HG02884 (cell line): ENCODE results near the gene CBY2.

Experiments
- ATAC-seq: cut with Tn5 transposase; IDR thresholded peaks from one replicate; pipeline ENCODE4 v1.9.1; 2021; ENCODE audit warnings: mild to moderate bottlenecking, moderate library complexity; ENCODE audit not compliant: unreplicated experiment

CBY2 gene

DNA sequence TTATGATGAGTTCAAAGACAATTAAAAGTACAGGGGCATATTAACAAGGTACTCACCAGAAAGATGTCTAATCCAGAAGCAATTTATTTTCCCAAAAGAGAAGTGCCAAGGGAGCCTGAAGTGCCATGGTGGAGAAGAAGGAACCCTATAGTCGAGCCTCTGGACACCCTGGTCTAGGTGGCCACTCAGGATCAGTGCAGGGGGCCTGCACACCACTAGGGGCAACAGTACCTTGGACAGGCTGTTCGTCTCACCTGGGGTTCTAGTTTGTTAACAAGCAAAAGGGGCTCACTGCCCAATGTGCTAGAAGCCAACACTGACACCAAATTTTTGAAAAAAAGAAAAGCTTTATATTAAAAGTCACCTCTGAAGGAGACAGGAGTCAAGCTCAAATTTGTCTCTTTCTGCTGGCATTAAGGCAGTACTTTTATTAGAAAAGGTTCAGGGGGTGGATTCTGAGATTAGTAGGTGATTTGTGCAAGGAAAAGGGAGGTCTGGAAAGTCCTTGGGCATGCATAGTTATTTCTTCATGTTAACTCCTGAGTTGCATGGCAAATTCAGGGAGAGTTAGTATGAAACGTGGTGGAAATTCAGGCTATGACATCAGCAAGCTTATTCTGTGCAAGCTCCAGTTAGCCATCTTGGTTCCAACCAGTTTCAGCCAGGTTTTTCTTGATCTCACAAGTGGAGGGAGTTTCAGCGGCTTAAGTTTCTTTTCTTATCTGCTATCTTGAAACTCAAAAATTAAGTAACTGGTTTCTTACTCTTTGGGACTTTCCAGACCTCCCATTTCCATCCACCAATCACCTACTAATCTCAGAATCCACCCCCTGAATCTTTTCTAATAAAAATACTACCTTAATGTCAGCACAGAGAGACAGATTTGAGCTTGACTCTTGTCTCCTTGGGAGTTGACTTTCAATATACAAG is 884 bp upstream of the CBY2 start:
- peak; percentile 56 for ATAC-seq

DNA sequence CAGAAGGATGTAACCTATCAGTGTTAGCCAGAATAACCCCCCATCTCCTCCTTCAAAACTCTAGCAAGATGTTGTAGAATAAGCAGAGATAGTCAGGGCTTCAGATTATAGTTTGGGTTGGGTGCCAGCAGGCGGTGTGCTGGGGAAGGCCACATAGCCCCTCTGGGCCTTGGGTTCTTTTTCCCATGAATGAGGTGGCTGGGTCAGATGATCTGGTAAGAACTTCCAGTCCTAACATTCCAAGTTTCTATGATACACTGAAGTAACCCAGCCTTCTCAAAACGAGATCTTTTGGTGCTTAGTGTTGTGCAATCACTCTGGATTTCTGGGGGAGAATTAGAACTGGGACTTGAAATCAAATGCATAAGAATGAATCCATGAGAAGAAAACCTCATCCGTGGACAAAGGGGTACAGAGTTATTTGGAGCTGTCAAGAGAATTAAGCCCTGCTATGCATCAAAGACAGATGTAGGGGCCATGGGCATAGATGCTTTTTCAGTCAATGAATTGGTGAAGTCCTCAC is 810 bp downstream of the CBY2 start:
- ATAC-seq, result no peak

DNA sequence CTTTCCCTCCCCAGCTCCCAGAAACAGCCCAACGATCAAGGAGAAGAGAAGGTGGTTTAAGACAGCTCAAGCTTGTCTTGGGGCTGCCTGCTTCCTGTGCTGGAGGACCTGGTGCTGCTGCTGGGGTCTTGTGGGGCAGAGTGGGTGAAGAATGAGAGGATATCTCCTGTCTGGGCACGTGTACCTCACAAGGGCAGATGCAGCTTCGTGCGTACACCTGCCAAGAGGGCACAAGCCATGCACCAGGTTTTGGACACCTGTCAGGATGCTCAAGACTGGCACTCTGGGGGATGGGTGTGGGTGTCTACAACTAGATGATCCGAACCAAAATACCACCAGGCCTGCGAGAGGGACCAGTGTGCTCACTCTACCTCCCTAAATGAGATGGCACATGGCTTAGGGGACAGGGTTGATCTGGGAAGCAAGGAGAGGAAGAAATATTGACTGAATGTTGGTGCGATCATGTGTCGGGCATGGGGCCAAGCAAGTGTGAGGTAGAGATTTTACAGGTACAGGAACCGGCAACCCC is 2.2 kb downstream of the CBY2 start:
- no peak for ATAC-seq

DNA sequence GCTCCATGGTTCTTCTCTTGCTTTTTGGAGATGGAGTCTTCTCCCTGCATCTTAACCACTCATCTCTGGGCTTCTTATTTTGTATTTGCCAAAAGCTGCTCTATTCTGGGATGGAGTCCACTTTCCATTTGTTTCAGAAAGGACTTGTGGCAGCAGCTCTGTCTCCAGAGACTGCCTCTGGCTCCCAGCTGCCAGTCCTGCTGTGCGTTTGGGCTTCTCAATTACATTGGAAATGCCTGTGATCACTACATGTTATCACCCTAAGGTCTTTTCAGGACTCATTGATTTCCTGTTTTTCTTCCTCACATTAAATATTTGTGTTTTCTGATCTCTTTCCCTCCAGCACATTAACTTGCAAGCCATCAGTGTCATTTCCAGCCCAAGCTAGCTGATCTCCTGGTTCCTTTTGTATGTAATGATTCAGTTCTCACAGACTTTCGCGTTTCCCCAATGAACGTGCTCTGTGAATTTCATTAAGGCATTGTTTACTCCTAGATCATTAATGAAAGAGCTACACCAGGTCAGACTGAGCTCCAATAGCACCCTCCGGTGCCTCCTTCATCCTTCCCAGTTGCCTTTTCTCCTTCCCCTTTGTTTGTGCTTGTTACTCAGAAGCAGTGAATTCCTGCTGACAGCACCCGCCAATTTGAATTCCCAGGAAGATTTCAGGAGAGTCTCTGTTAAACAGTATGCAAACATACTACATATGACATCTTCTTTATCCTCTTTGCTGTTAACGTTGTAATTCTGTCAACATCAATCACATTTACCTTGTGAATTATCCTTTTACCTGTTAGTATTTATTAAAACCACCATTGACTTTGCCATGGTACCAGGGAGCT is 3.0 kb downstream of the CBY2 start:
- ATAC-seq, result no peak

GRCh38 chr13:45705918-45706317 is 3.8 kb downstream of the CBY2 start:
- ATAC-seq, result no peak

- ATAC-seq, result no peak
Observed at GRCh38 chr13:45707516-45708100, 5.5 kb downstream of the CBY2 start.

DNA sequence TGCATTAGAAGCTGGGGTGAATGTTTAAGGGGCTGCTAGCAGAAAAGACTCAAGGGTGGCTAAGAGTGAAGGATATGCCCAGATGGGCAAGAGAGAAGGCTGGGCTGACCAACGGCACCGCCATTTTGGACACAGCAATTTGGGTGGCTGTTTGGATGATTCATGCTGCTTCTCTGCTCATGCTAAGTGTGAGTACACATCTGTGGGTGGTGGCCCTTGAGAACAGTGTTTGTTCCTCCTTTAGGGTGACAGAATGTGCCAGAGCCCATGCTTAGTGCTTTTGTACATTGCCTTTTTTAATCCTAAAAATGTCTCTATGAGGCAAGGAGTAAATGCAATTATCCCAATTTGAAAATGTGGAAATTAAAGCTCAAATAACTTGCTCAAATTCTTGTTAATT is 9.8 kb downstream of the CBY2 start:
- no peak for ATAC-seq

- no peak for ATAC-seq
Observed at GRCh38 chr13:45713106-45713690, 11.1 kb downstream of the CBY2 start.

DNA sequence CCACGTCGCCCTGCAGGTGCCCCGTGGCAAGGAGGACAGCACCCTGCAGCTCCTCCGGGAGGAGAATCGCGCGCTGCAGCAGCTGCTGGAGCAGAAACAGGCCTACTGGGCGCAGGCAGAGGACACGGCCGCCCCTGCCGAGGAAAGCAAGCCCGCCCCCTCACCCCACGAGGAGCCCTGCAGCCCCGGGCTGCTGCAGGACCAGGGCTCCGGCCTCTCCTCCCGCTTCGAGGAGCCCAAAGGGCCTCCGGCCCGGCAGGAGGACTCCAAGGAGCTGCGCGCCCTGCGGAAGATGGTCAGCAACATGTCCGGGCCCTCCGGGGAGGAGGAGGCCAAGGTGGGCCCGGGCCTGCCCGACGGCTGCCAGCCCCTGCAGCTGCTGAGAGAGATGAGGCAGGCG is 11.6 kb downstream of the CBY2 start:
- ATAC-seq, result no peak

DNA sequence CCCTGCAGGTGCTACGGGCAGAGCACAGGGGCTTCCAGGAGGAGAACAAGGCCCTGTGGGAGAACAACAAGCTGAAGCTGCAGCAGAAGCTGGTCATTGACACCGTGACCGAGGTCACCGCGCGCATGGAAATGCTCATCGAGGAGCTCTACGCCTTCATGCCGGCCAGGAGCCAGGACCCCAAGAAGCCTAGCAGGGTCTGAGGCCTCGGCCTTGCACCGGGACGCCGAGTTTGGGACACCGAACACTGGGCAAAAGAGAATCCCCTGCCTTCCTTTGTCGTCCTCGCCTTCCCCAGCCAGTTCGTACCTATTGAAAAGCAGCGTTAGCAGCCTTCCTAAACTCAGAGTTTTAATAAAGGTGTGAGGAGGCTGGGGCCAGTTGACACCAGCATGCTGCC is 12.1 kb downstream of the CBY2 start:
- no peak for ATAC-seq

DNA sequence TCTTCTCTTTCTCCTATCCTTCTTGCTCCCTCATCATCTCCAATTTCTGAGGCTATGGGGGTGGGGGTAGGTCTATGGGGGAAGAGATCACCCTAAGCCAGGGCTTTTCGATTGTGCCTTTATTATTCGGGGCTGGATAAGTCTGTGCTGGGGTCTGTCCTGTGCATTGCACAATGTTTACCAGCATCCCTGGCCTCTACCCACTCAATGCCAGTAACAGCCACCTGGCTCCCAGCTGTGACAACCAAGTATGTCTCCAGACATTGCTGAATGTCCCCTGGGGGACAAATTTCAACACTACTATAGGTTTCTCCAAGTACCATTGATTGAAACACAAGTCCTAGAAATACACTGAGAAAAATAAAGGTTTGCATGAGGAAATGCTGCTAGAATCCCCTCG is 13.2 kb downstream of the CBY2 start:
- no peak for ATAC-seq

- ATAC-seq, result no peak
Observed at GRCh38 chr13:45717349-45717748, 15.2 kb downstream of the CBY2 start.

GRCh38 chr13:45718063-45718462 is 15.9 kb downstream of the CBY2 start:
- no peak for ATAC-seq

DNA sequence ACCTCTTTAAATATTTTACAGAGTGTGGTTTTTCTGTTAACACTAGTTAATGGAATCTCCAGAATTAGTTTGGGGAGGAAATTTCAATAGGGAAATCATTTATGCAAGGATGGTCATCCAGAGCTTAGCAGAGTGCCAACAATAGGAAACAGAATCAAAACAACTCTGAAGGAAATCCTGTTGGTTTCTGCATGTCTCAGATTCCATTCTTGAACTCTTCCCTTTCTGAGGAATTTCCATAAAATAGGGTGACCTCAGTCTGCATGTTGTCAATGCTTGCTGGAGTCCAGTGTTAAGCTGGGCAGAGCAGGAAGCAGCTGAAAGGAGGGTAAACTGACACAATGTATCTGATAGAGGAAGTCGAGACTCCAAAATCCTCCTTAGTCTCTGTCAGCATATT is 16.9 kb downstream of the CBY2 start:
- ATAC-seq, result no peak

DNA sequence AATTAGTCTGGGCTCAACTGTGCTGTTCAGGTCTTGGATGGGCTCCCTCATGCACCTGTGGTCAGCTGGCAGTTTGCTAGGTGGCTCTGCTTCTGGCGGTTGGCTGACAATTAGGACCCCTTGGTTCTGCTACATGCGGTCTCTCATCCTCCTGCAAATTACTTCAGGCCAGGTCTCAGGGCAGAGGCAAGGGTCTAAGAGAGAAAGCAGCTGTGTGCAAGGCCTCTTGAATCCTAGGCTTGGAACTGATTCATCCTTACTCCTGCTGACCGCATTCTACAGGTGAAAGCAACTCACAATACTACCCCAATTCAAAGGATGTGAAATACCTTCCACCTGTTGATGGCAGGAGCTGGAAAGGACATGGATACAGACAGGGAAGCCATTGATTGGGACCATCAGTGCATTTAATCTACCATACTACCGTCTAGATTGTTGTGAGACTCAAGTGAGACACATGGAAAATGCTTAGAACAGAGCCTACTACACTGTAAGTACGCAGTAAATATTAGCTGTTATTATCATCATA is 19.1 kb downstream of the CBY2 start:
- no peak for ATAC-seq

DNA sequence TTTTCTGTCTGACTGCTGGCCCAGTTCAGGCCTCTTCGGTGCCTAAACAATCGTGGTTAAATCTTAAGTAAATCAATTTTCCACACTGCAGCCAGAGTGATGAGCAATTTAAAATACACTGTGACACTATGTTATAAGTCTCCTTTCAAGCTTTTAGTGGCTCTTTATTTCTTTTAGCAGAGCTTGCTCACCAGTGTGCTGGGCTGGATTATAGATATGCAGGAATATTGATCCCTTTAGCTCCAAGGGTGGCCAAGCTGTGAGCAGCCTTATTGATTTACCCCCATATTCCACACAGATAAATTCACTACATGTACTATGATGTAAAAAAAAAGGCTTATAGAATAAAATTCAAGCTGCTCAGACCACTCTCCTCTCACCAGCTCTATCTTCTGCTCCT is 21.7 kb downstream of the CBY2 start:
- ATAC-seq, result no peak

- no peak for ATAC-seq
Observed at GRCh38 chr13:45728759-45729158, 26.6 kb downstream of the CBY2 start.

DNA sequence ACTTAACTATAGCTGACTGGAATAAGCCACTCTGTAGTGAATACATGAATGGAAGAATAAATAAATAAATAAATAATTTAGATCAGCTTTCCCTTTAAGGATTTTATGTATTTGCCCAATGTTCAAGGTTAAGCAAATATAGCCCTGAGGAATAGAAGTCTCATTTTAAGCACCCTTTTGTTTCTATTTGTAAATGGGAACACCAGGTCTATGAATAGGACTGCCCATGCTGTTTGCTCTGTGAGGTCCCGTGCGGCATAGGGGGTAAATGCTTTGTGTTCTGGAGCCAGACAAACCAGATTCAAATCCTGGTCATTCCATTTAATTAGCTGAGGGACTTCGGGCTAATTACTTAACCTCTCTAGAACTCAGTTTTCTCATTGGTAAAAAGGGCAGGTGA is 29.3 kb downstream of the CBY2 start:
- no peak for ATAC-seq

GRCh38 chr13:45732916-45733315 is 30.8 kb downstream of the CBY2 start:
- no peak for ATAC-seq

DNA sequence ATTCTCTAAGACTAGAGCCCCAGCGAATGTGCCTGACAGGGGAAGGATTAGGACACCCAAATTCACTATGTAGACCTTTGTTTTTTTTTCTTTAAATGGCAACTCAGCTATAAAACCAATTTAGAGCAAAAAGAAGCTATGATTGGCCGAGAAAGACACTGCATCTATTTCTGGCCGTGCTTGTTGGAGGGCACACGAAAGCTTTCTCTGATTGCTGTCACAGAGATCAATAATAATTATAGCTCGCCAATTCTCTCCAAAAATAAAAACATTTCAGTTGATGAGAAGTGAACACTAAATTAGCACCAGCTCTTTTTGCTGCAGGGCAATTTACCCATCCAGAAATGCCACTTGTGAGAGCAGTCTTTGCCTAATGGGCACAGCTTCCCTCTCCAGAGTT is 31.2 kb downstream of the CBY2 start:
- no peak for ATAC-seq
